Left ventricle myocardium inferior (tissue), 1 donor: Measurements from ENCODE around the gene SLC35F1. TPM values are rescaled to one million over a fixed set of nuclear protein-coding genes. Genes with fewer than 3 reads are reported as not detected.

Experiments
- DNase-seq: peaks from one replicate; pipeline ENCODE4 v3.0.0-alpha.2; 2020
- H3K27ac ChIP-seq: fragments of 200-600 bp; replicated peaks from 2 replicates; pipeline ENCODE4 v1.8.0; 2021
- H3K27me3 ChIP-seq: fragments of 200-600 bp; 2 replicates; pipeline ENCODE4 v1.8.0; 2021; ENCODE audit warnings: low read depth
- H3K36me3 ChIP-seq: fragments of 200-600 bp; 2 replicates; pipeline ENCODE4 v1.8.0; 2021
- H3K4me1 ChIP-seq: fragments of 200-600 bp; 2 replicates; pipeline ENCODE4 v1.8.0; 2021
- H3K4me3 ChIP-seq: fragments of 200-600 bp; 2 replicates; pipeline ENCODE4 v1.8.0; 2021; ENCODE audit warnings: mild to moderate bottlenecking, moderate library complexity
- H3K9me3 ChIP-seq: fragments of 200-600 bp; replicated peaks from 2 replicates; pipeline ENCODE4 v1.8.0; 2021
- intact Hi-C: fragments of 100-400 bp; cut with micrococcal nuclease; formaldehyde crosslinking; loops from one replicate; pipeline ENCODE4 v1.11.0; 2022
- total RNA-seq: library from RNA; stranded (reverse); fragmentation: NEBNext Ultra II Directional; extraction: Animal tissue kit (Norgen Biotek cat#: 25700); gene quantifications from one replicate; pipeline ENCODE4 v1.2.1, GENCODE V29; 2021
- TF ChIP-seq, protein P1 (sequence below): fragments of 200-600 bp; IDR thresholded peaks from 2 replicates; pipeline ENCODE4 v1.8.0; 2021; ENCODE audit warnings: antibody characterized with exemption, mild to moderate bottlenecking, borderline replicate concordance
- donor health status: DM: no; HTN: yes; CAD: no; lungs with severe emphysema.

SLC35F1 gene
- total RNA-seq, 1 donor from 2014 or later, result 6.4 TPM

DNA sequence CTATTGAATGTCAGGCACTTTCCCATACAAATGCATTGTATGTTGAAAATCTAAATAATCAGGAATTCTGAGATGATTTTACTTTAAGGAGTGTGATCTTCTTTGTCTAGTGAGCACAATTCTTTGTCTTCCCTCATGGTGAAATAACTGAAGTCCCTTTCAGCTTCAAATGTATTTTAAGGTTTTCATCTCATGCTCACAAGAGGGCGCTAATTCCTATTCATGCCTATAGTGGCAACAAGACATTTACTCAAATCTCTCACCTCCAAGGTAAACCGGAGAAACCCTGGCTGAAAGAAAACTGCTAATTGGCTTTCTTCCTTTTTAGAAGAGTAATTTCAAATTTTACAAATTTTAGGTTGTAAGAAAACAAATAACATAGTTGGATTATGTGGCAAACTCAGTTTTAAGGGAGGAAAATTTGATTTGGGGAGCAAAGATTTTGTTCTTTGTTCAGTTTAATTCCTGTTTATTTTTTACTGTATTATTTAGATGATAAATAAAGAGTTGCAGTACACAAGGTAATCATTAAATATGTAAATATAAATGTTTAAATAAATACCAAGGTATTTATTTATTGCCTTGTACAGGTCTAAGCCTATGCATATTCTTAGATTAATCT is 69.1 kb downstream of the SLC35F1 start:
- Histone ChIP-seq H3K4me3 (no peak overlapping the region), H3K27ac (no peak overlapping the region), H3K27me3 (no peaks in the 10 kb centered on the region), H3K4me1 (peaks cover 4% of the 10 kb centered on the region), H3K9me3 (peaks cover 7% of the 10 kb centered on the region), H3K36me3 (no peaks in the 10 kb centered on the region)
- TF ChIP-seq, protein P1, sequence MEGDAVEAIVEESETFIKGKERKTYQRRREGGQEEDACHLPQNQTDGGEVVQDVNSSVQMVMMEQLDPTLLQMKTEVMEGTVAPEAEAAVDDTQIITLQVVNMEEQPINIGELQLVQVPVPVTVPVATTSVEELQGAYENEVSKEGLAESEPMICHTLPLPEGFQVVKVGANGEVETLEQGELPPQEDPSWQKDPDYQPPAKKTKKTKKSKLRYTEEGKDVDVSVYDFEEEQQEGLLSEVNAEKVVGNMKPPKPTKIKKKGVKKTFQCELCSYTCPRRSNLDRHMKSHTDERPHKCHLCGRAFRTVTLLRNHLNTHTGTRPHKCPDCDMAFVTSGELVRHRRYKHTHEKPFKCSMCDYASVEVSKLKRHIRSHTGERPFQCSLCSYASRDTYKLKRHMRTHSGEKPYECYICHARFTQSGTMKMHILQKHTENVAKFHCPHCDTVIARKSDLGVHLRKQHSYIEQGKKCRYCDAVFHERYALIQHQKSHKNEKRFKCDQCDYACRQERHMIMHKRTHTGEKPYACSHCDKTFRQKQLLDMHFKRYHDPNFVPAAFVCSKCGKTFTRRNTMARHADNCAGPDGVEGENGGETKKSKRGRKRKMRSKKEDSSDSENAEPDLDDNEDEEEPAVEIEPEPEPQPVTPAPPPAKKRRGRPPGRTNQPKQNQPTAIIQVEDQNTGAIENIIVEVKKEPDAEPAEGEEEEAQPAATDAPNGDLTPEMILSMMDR, result peak; percentile 73
- DNase-seq, result no peak
- intact Hi-C loops, result loop anchor here (5.0 kb wide), 1 partner anchor 276 kb away; no protein-coding TSS in a partner anchor

DNA sequence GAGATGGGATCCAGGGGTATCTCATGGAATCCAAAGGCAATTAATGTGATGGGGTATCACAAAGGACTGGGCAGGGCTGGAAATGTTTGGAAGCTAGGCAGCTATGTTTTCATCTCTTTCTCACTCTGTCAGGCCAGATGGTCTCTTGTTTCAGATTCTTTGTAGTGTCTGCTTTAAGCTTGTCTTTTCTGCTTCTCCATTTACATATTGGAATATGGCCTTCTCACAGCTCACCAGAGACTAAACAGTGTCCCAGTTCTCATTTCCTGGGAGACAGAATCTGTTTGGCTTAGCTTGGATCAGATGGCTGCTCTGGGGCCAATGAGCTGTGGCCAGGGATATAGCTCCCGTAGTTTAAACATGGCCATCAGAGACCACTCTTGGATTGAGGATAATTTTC is 78.9 kb downstream of the SLC35F1 start:
- TF ChIP-seq, protein P1, result no peak
- H3K27ac ChIP-seq, result no peak overlapping the region
- no peak overlapping the region for H3K4me3 ChIP-seq
- intact Hi-C loops, result no loop called here
- H3K36me3 ChIP-seq, result no peaks in the 10 kb centered on the region
- no peaks in the 10 kb centered on the region for H3K27me3 ChIP-seq
- no peaks in the 10 kb centered on the region for H3K9me3 ChIP-seq
- no peaks in the 10 kb centered on the region for H3K4me1 ChIP-seq
- no peak for DNase-seq

DNA sequence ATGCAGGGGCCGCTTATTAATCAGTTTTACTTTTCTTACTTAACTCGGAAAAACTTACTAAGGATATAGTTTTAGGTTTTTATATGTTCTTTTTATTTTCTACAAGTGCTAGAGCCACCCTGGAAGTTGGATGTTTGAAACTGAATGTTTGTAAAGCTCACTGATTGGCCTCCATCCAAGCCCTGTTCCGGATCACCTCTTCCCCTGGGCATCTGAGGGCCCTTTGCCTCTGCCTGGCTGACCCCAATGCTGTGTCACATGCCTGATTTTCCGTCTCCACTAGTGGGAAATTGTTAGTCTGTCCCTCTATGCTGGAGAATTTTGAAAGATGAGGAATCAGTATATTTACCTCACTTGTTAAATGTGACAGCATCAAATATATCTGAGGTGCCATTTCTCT is 79.3 kb downstream of the SLC35F1 start:
- DNase-seq, result no peak
- Histone ChIP-seq H3K36me3 (no peaks in the 10 kb centered on the region), H3K27ac (no peak overlapping the region), H3K4me1 (no peaks in the 10 kb centered on the region), H3K27me3 (no peaks in the 10 kb centered on the region), H3K9me3 (no peaks in the 10 kb centered on the region), H3K4me3 (no peak overlapping the region)
- TF ChIP-seq, protein P1, result no peak
- intact Hi-C loops, result no loop called here

DNA sequence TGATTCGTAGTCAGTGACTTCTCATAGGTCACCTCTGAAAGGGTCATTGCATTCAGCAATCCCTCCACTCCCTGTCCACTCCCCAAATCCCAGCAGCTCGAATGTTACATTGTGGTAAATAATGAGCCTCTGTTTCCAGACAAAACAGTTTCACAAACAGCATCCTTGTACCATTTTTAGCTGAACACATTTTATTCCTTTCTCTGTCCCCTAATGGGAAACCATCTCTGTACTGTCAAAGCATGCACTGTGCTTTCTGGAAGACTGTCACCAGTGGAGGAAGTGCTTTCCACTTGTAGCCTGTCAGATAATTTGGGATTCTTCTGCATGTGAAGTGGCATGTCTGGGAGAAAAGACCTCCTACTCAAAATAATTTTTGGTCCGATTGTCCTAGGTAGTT is 82.0 kb downstream of the SLC35F1 start:
- H3K9me3 ChIP-seq, result no peaks in the 10 kb centered on the region
- no peak overlapping the region for H3K27ac ChIP-seq
- DNase-seq, result no peak
- intact Hi-C loops, result no loop called here
- TF ChIP-seq, protein P1, result no peak
- no peaks in the 10 kb centered on the region for H3K4me1 ChIP-seq
- H3K4me3 ChIP-seq, result no peak overlapping the region
- no peaks in the 10 kb centered on the region for H3K36me3 ChIP-seq
- H3K27me3 ChIP-seq, result peaks cover 7% of the 10 kb centered on the region

DNA sequence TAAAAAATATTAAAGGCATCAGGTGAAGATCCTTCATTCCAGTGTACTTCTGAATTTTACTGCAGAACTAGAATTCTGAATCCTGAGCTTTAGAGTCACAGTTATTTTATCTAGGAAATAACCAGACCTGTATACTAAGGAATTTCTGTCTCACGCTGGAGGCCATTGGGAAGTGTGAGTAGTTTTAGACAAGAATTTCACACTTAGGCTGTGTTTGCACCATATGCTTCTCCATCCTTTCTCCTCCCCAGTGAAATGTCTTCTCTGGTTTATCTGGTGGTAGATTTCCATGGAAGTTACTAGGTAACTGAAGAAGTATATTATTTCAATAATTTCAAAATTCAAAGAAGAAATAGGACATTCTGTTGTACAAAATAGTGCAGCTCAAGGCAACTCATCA is 83.1 kb downstream of the SLC35F1 start:
- H3K27ac ChIP-seq, result no peak overlapping the region
- TF ChIP-seq, protein P1, result no peak
- intact Hi-C loops, result no loop called here

More for the DNA sequence above, 83.1 kb downstream of the SLC35F1 start:
- H3K27me3 ChIP-seq, result peaks cover 7% of the 10 kb centered on the region
- DNase-seq, result no peak
- no peaks in the 10 kb centered on the region for H3K36me3 ChIP-seq
- no peak overlapping the region for H3K4me3 ChIP-seq
- no peaks in the 10 kb centered on the region for H3K4me1 ChIP-seq
- no peaks in the 10 kb centered on the region for H3K9me3 ChIP-seq
